Ovary (tissue), 9 donors: Measurements from ENCODE around the gene WASF3. TPM values are rescaled to one million over a fixed set of nuclear protein-coding genes. Genes with fewer than 3 reads are reported as not detected.

ENCODE experiments used
- DNase-seq, 5 donors: peaks; one replicate each; pipeline ENCODE4 v3.0.0-alpha.2; 2019 to 2020
- H3K27ac ChIP-seq, 2 donors: fragments of 200-600 bp; one replicate each; pipeline versions ENCODE4 v1.5.1 to v1.8.0; 2019 to 2022
- H3K27me3 ChIP-seq: fragments of 200-600 bp; one replicate; pipeline ENCODE4 v1.8.0; 2022
- H3K36me3 ChIP-seq: fragments of 200-600 bp; sonication (generic); one replicate; pipeline ENCODE4 v1.5.1; 2019
- H3K4me1 ChIP-seq: one replicate; pipeline ENCODE4 v1.8.1; 2013; ENCODE audit warnings: mild to moderate bottlenecking, moderate library complexity; ENCODE audit not compliant: insufficient read depth
- H3K4me3 ChIP-seq: fragments of 200-600 bp; sonication (generic); one replicate; pipeline ENCODE4 v1.5.1; 2017
- H3K9me3 ChIP-seq, 2 donors: fragments of 200-600 bp in 1 of 2; sonication (generic) in 1 of 2; one replicate each; pipeline versions ENCODE4 v1.5.1 to v1.8.1; 2013 to 2019; ENCODE audit warnings: mild to moderate bottlenecking in 1 of 2, moderate library complexity in 1 of 2
- EP300 ChIP-seq: sonication (generic); formaldehyde crosslinking; IDR thresholded peaks from one replicate; pipeline ENCODE4 v1.6.1; 2017; ENCODE audit warnings: antibody characterized with exemption
- POLR2A ChIP-seq: fragments of 450-650 bp; IDR thresholded peaks from one replicate; pipeline ENCODE4 v1.6.1; 2017; ENCODE audit warnings: antibody characterized with exemption, mild to moderate bottlenecking, moderate library complexity
- WGBS, 3 donors: extraction: QIAGEN DNeasy Blood & Tissue Kit in 1 of 3; methylation state at CpG; one replicate each; pipeline versions ENCODE4 v1.1.5 to v1.1.7; 2013 to 2017; 5-methylcytosine and 5-hydroxymethylcytosine counted together
- intact Hi-C, 4 donors: fragments of 100-400 bp; cut with DNase I; formaldehyde crosslinking; loops; one replicate each; pipeline versions ENCODE4 v1.11.0 to v1.15.1; 2022 to 2023
- polyA plus RNA-seq, 2 donors: library from polyadenylated mRNA; stranded (reverse); fragments of 200-250 nt in 1 of 2; fragments of 350-450 nt in 1 of 2; fragmentation: Illumina TruSeq in 1 of 2; extraction: RNeasy Lipid Tissue Mini Kit (QIAGEN cat#74804) in 1 of 2; gene quantifications; one replicate each; pipeline ENCODE4 v1.2.3, GENCODE V29; 2013 to 2014
- total RNA-seq, 7 donors: library from RNA; depleted of rRNA in 2 of 7; stranded (reverse); fragments of >200 nt in 2 of 7; fragmentation: NEBNext Ultra II Directional in 3 of 7; extraction: Animal tissue kit (Norgen Biotek cat#: 25700) in 3 of 7; gene quantifications; one replicate each; pipeline versions ENCODE4 v1.1.0 to v1.2.4, GENCODE V29; 2016 to 2023
- TF ChIP-seq, protein P1 (sequence below), 3 donors: fragments of 450-650 bp in 2 of 3; fragments of 200-600 bp in 1 of 3; IDR thresholded peaks; one replicate each; pipeline versions ENCODE4 v1.5.1 to v1.8.0; 2016 to 2022; ENCODE audit warnings: antibody characterized with exemption in 3 of 3, mild to moderate bottlenecking in 1 of 3
- donor health status: DM: no; HTN: no; CAD: no; lungs with moderate emphysema.
- donor health status: DM: no; HTN: no; CAD: no.
- donor health status: Bipolar disorder and iron deficiency.
- donor health status: DM: yes; HTN: yes; CAD: no.
- donor health status: DM: no; HTN: no; CAD: no.
- donor health status: DM: yes; HTN: yes; CAD: no.

WASF3 gene
- total and polyA plus RNA-seq, 9 donors = 11.5 to 37.1 (median 33.7) TPM

DNA sequence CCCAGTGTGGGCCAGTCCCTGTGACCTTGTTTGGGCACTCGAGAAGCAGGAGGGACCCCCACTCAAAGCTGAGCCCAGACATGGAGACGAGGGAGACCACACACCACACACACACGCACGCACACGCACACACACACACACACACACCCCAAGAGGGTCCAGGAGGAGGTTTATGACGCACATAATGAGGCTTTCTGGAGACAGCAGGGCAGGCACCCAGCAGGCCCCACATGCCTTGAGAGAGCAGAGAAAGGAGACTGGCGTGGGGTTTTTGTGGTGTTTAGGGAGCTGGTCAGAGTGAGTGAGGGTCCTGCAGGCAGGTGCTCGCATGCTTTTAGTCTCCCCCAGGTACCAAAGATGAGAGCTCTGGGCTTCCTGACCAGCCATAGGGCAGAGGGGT is 160.7 kb downstream of the WASF3 start:
- WGBS, 3 donors = 86 to 90% (median 87%) methylated on average over 8 of the region's 8 CpGs
- no peak overlapping the region for H3K4me3 ChIP-seq

DNA sequence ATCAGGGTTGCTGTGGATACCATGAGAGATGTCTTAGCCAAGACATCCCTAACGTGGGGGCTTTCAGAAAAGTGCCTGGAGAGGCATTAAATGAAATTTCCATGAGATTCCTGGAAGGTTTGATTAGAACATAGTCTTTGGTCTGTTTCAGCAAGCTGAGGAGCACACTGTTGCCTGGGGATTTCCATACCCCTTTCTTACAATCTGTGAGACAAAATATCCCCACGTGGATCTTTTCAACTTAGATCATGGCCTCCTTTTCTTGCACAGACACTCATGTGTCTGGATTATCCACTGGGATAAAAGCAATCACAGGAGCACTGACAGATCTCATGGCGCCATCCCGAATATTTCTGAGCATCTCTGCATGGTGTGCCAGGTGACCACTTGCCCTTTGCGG is 161.4 kb downstream of the WASF3 start:
- intact Hi-C loops = loop anchor here in 1 of 4 donors (10.0 kb wide), 1 partner anchor 216 kb away; no protein-coding TSS in a partner anchor
- H3K9me3 ChIP-seq = no peaks in the 10 kb centered on the region
- TF ChIP-seq, protein P1, sequence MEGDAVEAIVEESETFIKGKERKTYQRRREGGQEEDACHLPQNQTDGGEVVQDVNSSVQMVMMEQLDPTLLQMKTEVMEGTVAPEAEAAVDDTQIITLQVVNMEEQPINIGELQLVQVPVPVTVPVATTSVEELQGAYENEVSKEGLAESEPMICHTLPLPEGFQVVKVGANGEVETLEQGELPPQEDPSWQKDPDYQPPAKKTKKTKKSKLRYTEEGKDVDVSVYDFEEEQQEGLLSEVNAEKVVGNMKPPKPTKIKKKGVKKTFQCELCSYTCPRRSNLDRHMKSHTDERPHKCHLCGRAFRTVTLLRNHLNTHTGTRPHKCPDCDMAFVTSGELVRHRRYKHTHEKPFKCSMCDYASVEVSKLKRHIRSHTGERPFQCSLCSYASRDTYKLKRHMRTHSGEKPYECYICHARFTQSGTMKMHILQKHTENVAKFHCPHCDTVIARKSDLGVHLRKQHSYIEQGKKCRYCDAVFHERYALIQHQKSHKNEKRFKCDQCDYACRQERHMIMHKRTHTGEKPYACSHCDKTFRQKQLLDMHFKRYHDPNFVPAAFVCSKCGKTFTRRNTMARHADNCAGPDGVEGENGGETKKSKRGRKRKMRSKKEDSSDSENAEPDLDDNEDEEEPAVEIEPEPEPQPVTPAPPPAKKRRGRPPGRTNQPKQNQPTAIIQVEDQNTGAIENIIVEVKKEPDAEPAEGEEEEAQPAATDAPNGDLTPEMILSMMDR (IDR thresholded peaks at IDR 0.05) = no peak
- no peak for TF ChIP-seq POLR2A
- no peak for TF ChIP-seq EP300
- no peaks in the 10 kb centered on the region for H3K36me3 ChIP-seq
- no peaks in the 10 kb centered on the region for H3K27me3 ChIP-seq
- H3K4me3 ChIP-seq = no peak overlapping the region
- DNase-seq = no peak
- no peaks in the 10 kb centered on the region for H3K4me1 ChIP-seq
- 79 to 81% (median 80%) methylated on average over 5 of the region's 5 CpGs for WGBS, 3 donors
- no peak overlapping the region for H3K27ac ChIP-seq

More for the DNA sequence above, 160.7 kb downstream of the WASF3 start:
- no peaks in the 10 kb centered on the region for H3K4me1 ChIP-seq
- no peaks in the 10 kb centered on the region for H3K36me3 ChIP-seq
- H3K27ac ChIP-seq = no peak overlapping the region
- H3K27me3 ChIP-seq = no peaks in the 10 kb centered on the region
- TF ChIP-seq, protein P1 (IDR thresholded peaks at IDR 0.05) = no peak
- TF ChIP-seq POLR2A (no peak), EP300 (no peak)
- intact Hi-C loops = loop anchor here in 1 of 4 donors (10.0 kb wide), 1 partner anchor 217 kb away; no protein-coding TSS in a partner anchor
- no peaks in the 10 kb centered on the region for H3K9me3 ChIP-seq
- DNase-seq = no peak

DNA sequence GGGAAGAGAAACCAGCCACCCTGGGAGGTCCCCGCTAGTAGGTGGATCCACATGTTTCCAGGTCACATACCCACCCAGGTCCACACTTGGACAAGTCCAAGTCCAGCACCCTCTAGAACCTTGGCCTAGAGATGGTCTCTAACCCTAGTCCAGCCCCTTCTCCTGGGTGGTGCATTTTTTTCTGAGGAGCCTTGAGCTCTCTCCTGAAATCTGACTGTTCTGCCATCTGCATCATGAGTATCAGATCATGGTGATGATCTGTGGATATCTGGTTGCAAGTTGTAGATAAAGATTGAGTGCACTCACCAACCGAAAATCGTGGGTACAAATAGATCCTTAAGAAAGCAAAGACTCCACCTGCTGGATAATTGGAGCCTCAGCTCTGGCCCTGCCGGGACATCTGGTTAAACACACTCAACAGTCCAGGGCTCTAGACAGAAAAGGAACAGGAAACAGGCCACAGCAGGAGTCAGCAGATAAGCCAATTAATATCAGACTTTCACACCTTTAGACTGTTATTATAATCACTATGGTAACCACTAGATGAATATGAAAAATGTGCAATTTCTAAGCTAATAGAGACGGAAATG is 162.0 kb downstream of the WASF3 start:
- DNase-seq = no peak
- 46 to 63% (median 58%) methylated on average over 5 of the region's 5 CpGs for WGBS, 3 donors
- Histone ChIP-seq H3K9me3 (no peaks in the 10 kb centered on the region), H3K27ac (no peak overlapping the region), H3K4me1 (no peaks in the 10 kb centered on the region), H3K4me3 (no peak overlapping the region), H3K27me3 (no peaks in the 10 kb centered on the region), H3K36me3 (no peaks in the 10 kb centered on the region)
- no peak for TF ChIP-seq EP300
- TF ChIP-seq, protein P1 (IDR thresholded peaks at IDR 0.05) = no peak
- TF ChIP-seq POLR2A = no peak
- intact Hi-C loops = loop anchor here in 1 of 4 donors (10.0 kb wide), 1 partner anchor 215 kb away; no protein-coding TSS in a partner anchor

DNA sequence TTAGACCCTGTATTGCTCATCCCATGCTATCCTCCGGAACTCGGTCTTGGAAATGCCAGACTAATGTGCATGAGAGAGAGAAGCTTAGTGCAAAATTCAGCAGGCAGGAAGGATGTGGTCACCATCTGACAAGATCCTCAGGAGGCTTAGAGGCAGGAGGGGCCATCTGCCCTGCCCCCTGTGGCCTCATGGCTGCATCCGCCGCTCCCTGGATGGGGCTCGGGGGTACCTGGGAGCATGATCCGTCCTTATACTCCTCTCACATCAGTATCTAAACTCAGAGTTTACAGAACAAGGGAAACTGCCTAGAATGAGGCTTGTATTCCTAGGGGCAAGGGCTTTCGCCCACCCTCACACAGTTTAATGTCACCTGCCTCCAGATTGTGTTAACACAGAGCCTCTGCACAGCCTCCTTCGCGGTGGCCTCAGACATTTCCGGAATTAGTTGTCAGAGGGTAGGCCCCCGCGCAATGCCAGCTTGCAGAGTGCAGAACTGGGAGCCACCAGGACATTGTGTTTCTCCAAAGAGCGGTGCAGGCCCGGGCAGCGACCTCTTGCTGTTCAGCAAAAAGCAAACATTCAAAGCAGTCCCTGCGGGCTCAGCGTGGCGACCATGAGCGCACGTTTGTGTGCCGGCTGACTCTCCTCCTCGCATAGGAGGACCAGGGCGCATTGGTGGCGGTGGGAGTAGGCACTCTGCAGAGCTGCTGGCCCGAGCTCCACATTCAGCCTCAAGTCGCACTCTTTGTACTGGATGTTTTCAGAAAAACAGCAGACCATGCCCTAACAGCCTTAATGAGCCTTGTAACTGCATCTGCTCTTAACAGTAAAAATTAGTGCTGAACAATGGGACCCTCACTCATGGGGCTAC is 164.0 kb downstream of the WASF3 start:
- H3K9me3 ChIP-seq = no peaks in the 10 kb centered on the region
- no peak for DNase-seq
- no peak overlapping the region for H3K27ac ChIP-seq
- no peaks in the 10 kb centered on the region for H3K36me3 ChIP-seq
- no peak overlapping the region for H3K4me3 ChIP-seq
- TF ChIP-seq POLR2A = no peak
- H3K4me1 ChIP-seq = no peaks in the 10 kb centered on the region
- WGBS, 3 donors = 75 to 83% (median 81%) methylated on average over 26 of the region's 26 CpGs
- no peaks in the 10 kb centered on the region for H3K27me3 ChIP-seq
- intact Hi-C loops = no loop called here
